BJ (cell line): ENCODE data around the gene CYP2F1. TPM values are rescaled to one million over a fixed set of nuclear protein-coding genes. Genes with fewer than 3 reads are reported as not detected.
A peak's percentile ranks its signal among the peaks of the same experiment; 100 is the strongest.

Experiments
- CTCF ChIA-PET: fragments of 350-600 bp; formaldehyde crosslinking; extraction: SDS; loops from one replicate; lab custom pipeline; 2021; ENCODE audit warnings: antibody characterized with exemption, inconsistent platforms; lab: Yijun Ruan, JAX
- POLR2A ChIA-PET: fragments of 300-600 bp; sonication (Branson Sonifier 250); formaldehyde crosslinking; extraction: SDS; loops from one replicate; lab custom pipeline; 2021; ENCODE audit warnings: antibody characterized with exemption; lab: Charles Lee
- DNase-seq: peaks from one replicate; pipeline ENCODE4 v3.0.0-alpha.2; 2011; ENCODE audit warnings: low read depth
- H3K27me3 ChIP-seq: 2 replicates; pipeline ENCODE4 v1.6.0; 2011; ENCODE audit warnings: low read length; ENCODE audit not compliant: control insufficient read depth, insufficient read depth
- H3K36me3 ChIP-seq: 2 replicates; pipeline ENCODE4 v1.5.1; 2011; ENCODE audit warnings: low read length; ENCODE audit not compliant: control insufficient read depth, insufficient read depth
- H3K4me3 ChIP-seq: 2 replicates; pipeline ENCODE4 v1.5.1; 2011; ENCODE audit warnings: low read depth, mild to moderate bottlenecking, control low read depth, low read length
- polyA plus RNA-seq: library from polyadenylated mRNA; depleted of rRNA; stranded (reverse); fragments of >200 nt; gene quantifications from 2 replicates; pipeline ENCODE4 v1.2.3, GENCODE V29; 2011; rRNA removed
- TF ChIP-seq, protein P1 (sequence below): IDR thresholded peaks from 2 replicates; pipeline ENCODE4 v1.5.1; 2011; ENCODE audit warnings: low read depth, mild to moderate bottlenecking, control low read depth, inconsistent platforms, low read length, moderate library complexity; ENCODE audit not compliant: insufficient read depth

The CYP2F1 gene
- polyA plus RNA-seq, 1 experiment: not detected

DNA sequence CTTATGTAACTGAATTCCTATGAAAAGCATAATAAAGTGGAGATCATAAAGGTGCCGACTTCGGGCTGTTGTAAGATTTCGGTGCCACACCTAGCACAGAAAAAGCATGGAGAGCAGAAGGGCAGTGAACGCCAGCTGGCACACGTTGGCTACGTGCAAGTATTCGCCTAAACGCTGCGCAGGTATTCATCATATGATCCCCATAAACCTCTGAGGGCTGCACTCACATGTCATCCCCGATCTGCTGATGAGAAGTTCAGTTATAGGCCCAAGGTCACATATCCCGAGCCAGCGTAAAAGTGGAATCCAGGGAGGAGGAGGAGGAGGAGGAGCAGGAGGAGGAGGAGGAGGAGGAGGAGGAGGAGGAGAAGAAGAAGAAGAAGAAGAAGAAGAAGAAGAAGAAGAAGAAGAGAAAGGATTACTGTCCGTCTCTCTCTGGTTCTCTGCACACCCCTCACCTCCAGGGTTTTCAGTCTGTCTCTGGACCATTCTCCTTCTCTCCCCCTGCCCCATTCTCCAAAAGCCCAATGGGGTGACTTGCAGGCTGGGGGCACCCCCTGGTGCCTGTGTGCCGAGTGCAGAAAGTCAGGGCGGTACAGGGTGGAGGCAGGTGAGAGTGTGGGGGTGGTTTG is 60.2 kb downstream of the CYP2F1 start:
- Histone ChIP-seq H3K4me3 (no peak overlapping the region), H3K27me3 (no peaks in the 10 kb centered on the region), H3K36me3 (no peaks in the 10 kb centered on the region)
- POLR2A ChIA-PET: no interaction called here
- CTCF ChIA-PET: no interaction called here
- no peak for DNase-seq
- TF ChIP-seq, protein P1, sequence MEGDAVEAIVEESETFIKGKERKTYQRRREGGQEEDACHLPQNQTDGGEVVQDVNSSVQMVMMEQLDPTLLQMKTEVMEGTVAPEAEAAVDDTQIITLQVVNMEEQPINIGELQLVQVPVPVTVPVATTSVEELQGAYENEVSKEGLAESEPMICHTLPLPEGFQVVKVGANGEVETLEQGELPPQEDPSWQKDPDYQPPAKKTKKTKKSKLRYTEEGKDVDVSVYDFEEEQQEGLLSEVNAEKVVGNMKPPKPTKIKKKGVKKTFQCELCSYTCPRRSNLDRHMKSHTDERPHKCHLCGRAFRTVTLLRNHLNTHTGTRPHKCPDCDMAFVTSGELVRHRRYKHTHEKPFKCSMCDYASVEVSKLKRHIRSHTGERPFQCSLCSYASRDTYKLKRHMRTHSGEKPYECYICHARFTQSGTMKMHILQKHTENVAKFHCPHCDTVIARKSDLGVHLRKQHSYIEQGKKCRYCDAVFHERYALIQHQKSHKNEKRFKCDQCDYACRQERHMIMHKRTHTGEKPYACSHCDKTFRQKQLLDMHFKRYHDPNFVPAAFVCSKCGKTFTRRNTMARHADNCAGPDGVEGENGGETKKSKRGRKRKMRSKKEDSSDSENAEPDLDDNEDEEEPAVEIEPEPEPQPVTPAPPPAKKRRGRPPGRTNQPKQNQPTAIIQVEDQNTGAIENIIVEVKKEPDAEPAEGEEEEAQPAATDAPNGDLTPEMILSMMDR: no peak

DNA sequence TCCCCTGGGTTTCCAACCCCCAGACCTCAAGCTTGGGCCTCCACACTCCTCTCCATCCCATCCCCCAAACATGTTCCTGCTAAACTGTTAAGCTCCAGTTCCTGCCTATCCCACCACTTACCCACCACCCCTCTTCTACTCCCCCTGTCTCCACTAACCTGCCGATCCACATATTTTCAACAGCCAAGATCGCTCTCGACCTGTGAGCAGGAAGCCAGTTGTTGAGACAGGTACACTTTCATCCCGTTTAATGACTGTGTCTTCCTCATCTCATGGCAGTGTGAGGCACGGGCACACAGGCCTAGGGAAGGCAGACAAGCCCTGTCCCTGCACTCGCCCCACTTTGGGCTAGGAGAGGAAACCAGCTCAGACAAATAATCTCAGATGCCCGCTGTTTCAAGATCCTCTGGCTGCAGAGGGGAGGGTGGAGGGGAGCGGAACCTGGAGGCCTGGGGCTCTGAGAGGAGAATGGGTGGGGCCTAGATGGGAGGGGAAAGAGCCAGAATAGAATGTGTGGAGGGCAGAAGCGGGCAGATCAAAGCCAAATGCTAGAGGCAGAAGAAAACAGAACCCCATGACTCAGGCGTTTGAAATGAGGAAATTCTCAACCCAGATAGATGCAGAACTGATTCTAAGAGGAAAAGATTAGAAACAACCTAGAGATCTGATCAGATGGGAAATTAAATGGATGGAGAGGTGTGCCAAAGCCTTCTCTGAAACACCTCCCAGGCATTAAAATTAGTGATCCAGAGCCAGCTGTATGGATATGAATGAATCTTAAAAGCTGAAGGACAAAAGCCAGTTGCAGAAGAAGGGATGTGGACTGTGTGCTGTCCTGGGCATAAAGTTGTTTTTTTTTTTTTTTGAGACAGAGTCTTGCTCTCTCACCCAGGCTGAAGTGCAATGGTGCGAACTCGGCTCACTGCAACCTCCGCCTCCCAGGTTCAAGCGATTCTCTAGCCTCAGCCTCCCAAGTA is 61.9 kb downstream of the CYP2F1 start:
- DNase-seq: peak; percentile 38
- no peak overlapping the region for H3K4me3 ChIP-seq
- TF ChIP-seq, protein P1: no peak
- ChIA-PET POLR2A (no interaction called here), CTCF (interaction anchor here (1.2 to 1.6 kb wide), 3 partner anchors 10 to 86 kb away, joined by 3 to 5 read pairs (median 3); no protein-coding TSS in a partner anchor)
- H3K27me3 ChIP-seq: no peaks in the 10 kb centered on the region
- H3K36me3 ChIP-seq: no peaks in the 10 kb centered on the region

Other genes starting within 250 kb of the CYP2F1 start
- not detected in 2 replicates for gene CYP2A7, start 232.2 kb upstream of the CYP2F1 start, polyA plus RNA-seq
- gene CYP2B6, start 123.2 kb upstream of the CYP2F1 start, polyA plus RNA-seq: not detected in 2 replicates
- gene CYP2A13, start 26.0 kb upstream of the CYP2F1 start, polyA plus RNA-seq: not detected in 2 replicates
- gene CYP2S1, start 78.8 kb downstream of the CYP2F1 start, polyA plus RNA-seq: 0.27 and 0.53 TPM in 2 replicates
- gene AXL, start 104.8 kb downstream of the CYP2F1 start, polyA plus RNA-seq: 190 and 260 TPM in 2 replicates
- gene HNRNPUL1, start 149.9 kb downstream of the CYP2F1 start, polyA plus RNA-seq: 35.4 and 37.9 TPM in 2 replicates
- gene CCDC97, start 195.7 kb downstream of the CYP2F1 start, polyA plus RNA-seq: 7.2 and 10.3 TPM in 2 replicates
- 7.3 and 11.2 TPM in 2 replicates for gene TGFB1, start 239.5 kb downstream of the CYP2F1 start, polyA plus RNA-seq
- 6.6 and 10.9 TPM in 2 replicates for gene B9D2, start 249.7 kb downstream of the CYP2F1 start, polyA plus RNA-seq